Chondrocyte (in vitro differentiated cells): ENCODE results near the gene CD9. TPM values are rescaled to one million over a fixed set of nuclear protein-coding genes. Genes with fewer than 3 reads are reported as not detected.

ENCODE experiments used
- DNase-seq: peaks from one replicate; pipeline ENCODE4 v3.0.0; 2021; ENCODE audit warnings: mixed read lengths, low spot score
- H3K27ac Mint-ChIP-seq: one replicate; pipeline ENCODE4 v1.8.0; 2021; ENCODE audit warnings: mild to moderate bottlenecking, moderate library complexity, mixed read lengths; ENCODE audit not compliant: unreplicated experiment
- H3K27me3 Mint-ChIP-seq: 2 replicates; pipeline ENCODE4 v1.8.0; 2021; ENCODE audit warnings: low read depth, mixed read lengths
- H3K36me3 Mint-ChIP-seq: 2 replicates; pipeline ENCODE4 v1.8.0; 2021; ENCODE audit warnings: low read depth, mixed read lengths
- H3K4me1 Mint-ChIP-seq: 2 replicates; pipeline ENCODE4 v1.8.0; 2021; ENCODE audit warnings: low read depth, mild to moderate bottlenecking, mixed read lengths
- H3K4me3 Mint-ChIP-seq: one replicate; pipeline ENCODE4 v1.8.0; 2021; ENCODE audit warnings: mild to moderate bottlenecking, moderate library complexity, mixed read lengths; ENCODE audit not compliant: unreplicated experiment
- H3K9me3 Mint-ChIP-seq: 2 replicates; pipeline ENCODE4 v1.8.0; 2021; ENCODE audit warnings: low read depth, mixed read lengths
- total RNA-seq: library from RNA; stranded (reverse); gene quantifications from 3 replicates; pipeline ENCODE4 v1.2.1, GENCODE V29; 2021
- TF ChIP-seq, protein P1 (sequence below): fragments of 200-600 bp; sonication (generic); IDR thresholded peaks from 2 replicates; pipeline ENCODE4 v1.5.0; 2021; ENCODE audit warnings: antibody characterized with exemption, mild to moderate bottlenecking, moderate library complexity

The CD9 gene
- total RNA-seq, 1 donor from 2014 or later, result 60.7 TPM

DNA sequence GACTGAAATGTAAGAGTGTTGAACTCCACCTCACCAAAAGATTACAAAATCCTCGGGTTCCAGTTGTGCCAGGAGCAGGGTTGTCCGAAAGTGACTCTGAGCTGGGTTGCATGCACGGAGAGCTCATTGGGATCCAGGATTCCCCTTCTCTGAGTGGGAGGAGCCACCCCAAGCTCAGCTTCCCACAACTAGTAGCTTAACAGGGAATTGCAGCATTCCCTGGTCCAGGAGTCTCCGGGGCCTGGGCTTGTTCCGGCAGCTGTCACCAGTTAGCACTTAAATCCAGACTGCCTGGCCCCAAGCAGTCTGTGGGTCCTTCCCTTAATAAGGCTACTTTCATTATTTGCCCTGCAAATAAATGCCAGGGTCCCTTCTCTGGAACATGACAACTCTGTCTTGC, 50.1 kb downstream of the CD9 start:
- no peak overlapping the region for H3K4me3 Mint-ChIP-seq
- no peaks in the 10 kb centered on the region for H3K36me3 Mint-ChIP-seq
- no peaks in the 10 kb centered on the region for H3K4me1 Mint-ChIP-seq
- no peaks in the 10 kb centered on the region for H3K9me3 Mint-ChIP-seq
- peak; percentile 50 for DNase-seq
- no peak overlapping the region for H3K27ac Mint-ChIP-seq
- peaks cover 12% of the 10 kb centered on the region for H3K27me3 Mint-ChIP-seq
- TF ChIP-seq, protein P1, sequence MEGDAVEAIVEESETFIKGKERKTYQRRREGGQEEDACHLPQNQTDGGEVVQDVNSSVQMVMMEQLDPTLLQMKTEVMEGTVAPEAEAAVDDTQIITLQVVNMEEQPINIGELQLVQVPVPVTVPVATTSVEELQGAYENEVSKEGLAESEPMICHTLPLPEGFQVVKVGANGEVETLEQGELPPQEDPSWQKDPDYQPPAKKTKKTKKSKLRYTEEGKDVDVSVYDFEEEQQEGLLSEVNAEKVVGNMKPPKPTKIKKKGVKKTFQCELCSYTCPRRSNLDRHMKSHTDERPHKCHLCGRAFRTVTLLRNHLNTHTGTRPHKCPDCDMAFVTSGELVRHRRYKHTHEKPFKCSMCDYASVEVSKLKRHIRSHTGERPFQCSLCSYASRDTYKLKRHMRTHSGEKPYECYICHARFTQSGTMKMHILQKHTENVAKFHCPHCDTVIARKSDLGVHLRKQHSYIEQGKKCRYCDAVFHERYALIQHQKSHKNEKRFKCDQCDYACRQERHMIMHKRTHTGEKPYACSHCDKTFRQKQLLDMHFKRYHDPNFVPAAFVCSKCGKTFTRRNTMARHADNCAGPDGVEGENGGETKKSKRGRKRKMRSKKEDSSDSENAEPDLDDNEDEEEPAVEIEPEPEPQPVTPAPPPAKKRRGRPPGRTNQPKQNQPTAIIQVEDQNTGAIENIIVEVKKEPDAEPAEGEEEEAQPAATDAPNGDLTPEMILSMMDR, result no peak

DNA sequence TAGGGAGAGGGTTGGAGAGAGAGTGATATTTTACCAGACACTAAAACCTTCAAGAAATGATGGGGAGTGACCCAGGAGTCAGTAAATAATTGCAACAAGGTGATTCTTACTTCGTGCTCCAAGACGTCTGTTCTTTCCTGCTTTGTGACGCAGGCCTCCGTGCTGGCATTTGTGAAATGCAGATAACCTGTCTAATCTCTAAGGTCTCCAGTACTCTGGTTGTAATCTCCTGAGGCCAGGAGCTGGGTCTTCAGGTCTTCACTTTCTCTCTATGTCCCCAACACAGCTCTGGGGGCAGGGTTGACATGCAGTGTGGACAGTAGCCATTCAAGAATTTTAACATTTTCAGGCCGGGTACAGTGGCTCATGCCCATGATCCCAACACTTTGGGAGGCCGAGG, 53.1 kb downstream of the CD9 start:
- Mint-ChIP-seq H3K9me3 (peaks cover 6% of the 10 kb centered on the region), H3K4me1 (no peaks in the 10 kb centered on the region), H3K27ac (no peak overlapping the region), H3K27me3 (peaks cover 15% of the 10 kb centered on the region), H3K36me3 (peaks cover 2% of the 10 kb centered on the region), H3K4me3 (no peak overlapping the region)
- TF ChIP-seq, protein P1, result no peak
- peak; percentile 20 for DNase-seq

DNA sequence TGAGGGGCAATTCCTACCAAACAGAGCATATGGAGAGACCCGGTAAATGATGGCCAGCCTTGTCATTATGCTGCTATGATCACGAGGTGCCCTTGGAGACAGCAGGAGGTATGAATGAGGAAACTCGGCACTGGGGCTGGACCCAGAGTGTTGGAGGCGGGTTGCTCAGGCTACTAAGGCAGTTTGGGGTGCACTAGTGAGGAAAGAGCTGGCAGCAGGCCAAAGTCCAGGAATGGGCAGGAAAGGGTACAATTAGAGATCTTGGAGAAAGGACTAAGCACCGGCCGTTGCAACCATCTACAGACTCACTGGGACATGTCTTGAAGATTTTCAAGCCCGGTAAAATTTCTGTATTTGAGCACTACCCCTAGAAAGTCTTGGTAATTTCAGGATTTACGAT, 54.3 kb downstream of the CD9 start:
- Mint-ChIP-seq H3K27me3 (peaks cover 9% of the 10 kb centered on the region), H3K36me3 (peaks cover 2% of the 10 kb centered on the region), H3K27ac (no peak overlapping the region), H3K4me1 (no peaks in the 10 kb centered on the region), H3K4me3 (no peak overlapping the region), H3K9me3 (peaks cover 14% of the 10 kb centered on the region)
- peak; percentile 64 for DNase-seq
- TF ChIP-seq, protein P1, result no peak

DNA sequence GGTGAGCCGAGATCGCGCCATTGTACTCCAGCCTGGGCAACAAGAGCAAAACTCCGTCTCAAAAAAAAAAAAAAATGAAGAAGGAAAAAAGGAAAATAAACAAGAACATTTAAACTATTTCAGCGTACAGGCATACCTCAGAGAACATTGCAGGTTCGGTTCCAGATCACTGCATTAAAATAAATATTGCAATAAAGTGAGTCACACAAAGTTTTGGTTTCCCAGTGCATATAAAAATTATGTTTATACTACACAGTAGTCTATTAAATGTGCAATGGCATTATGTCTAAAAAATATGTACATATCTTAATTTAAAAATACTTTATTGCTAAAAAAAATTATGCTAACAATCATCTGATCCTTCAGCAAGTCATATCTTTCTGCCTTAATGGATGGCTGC, 56.8 kb downstream of the CD9 start:
- H3K27me3 Mint-ChIP-seq, result peaks cover 7% of the 10 kb centered on the region
- peaks cover 2% of the 10 kb centered on the region for H3K36me3 Mint-ChIP-seq

DNA sequence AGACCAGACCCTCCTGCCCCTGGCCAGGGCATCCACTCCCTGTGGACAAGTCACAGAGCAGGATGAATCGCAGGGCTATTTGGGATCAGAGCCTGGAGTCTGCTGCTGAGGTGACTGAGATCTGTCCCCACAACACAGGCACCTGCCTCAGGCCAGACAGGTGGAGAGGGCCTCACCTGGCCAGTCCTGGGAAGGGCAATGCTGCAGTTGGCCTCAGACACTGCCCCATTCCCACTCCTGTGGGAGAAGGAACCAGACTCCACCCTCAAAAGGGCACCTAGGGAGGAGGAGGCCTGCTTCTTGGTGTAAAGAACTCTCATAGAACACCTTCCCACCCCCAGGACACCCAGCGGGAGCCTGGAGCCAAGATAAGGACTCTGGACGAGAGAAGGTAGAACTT, 62.0 kb downstream of the CD9 start:
- peak; percentile 44 for DNase-seq
- peaks cover 4% of the 10 kb centered on the region for H3K27me3 Mint-ChIP-seq
- H3K4me1 Mint-ChIP-seq, result peaks cover 9% of the 10 kb centered on the region
- H3K27ac Mint-ChIP-seq, result no peak overlapping the region
- no peak overlapping the region for H3K4me3 Mint-ChIP-seq
- TF ChIP-seq, protein P1, result no peak
- peaks cover 2% of the 10 kb centered on the region for H3K36me3 Mint-ChIP-seq
- peaks cover 14% of the 10 kb centered on the region for H3K9me3 Mint-ChIP-seq

More for the DNA sequence above, 56.8 kb downstream of the CD9 start:
- Mint-ChIP-seq H3K9me3 (peaks cover 14% of the 10 kb centered on the region), H3K4me3 (no peak overlapping the region), H3K4me1 (no peaks in the 10 kb centered on the region), H3K27ac (no peak overlapping the region)
- DNase-seq, result no peak
- TF ChIP-seq, protein P1, result no peak
